Cardiac septum (tissue), 1 donor: ENCODE results near the gene LNP1. TPM values are rescaled to one million over a fixed set of nuclear protein-coding genes. Genes with fewer than 3 reads are reported as not detected.
"Not testable (repeated sequence)": the region's sequence is repeated elsewhere in the genome, so short reads cannot be mapped to it uniquely, and the experiment has no call there.

Experiments used
- DNase-seq: peaks from one replicate; pipeline ENCODE4 v3.0.0-alpha.2; 2020; ENCODE audit warnings: low spot score
- intact Hi-C: fragments of 100-400 bp; cut with DNase I; formaldehyde crosslinking; loops from one replicate; pipeline ENCODE4 v1.14.0; 2022
- long read RNA-seq: library from polyadenylated mRNA; unstranded; transcript quantifications from one replicate; pipeline ENCODE4 v2.0.0, GENCODE V29; 2021
- total RNA-seq: library from RNA; stranded (reverse); fragmentation: NEBNext Ultra II Directional; extraction: Animal tissue kit (Norgen Biotek cat#: 25700); gene quantifications from one replicate; pipeline ENCODE4 v1.2.1, GENCODE V29; 2021
- donor health status: DM: no; HTN: no; CAD: no.

The LNP1 gene, protein sequence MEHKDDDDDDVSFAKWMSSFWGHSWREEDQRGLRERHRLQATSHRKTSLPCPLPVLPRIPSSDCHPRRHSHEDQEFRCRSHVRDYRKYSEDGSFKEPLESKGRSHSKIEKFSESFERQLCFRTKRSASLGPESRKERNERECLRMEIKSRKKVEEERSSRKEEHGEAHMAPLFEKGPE
- 4.6 TPM for total RNA-seq
- long read RNA-seq, transcript LNP1-201 (4 exons, 2,210 nt): major isoform, 6 of 8 reads
- long read RNA-seq, partial matches to known transcripts: 0 of 8 reads
- long read RNA-seq, other reads (novel, unspliced or antisense): 2 of 8 reads

DNA sequence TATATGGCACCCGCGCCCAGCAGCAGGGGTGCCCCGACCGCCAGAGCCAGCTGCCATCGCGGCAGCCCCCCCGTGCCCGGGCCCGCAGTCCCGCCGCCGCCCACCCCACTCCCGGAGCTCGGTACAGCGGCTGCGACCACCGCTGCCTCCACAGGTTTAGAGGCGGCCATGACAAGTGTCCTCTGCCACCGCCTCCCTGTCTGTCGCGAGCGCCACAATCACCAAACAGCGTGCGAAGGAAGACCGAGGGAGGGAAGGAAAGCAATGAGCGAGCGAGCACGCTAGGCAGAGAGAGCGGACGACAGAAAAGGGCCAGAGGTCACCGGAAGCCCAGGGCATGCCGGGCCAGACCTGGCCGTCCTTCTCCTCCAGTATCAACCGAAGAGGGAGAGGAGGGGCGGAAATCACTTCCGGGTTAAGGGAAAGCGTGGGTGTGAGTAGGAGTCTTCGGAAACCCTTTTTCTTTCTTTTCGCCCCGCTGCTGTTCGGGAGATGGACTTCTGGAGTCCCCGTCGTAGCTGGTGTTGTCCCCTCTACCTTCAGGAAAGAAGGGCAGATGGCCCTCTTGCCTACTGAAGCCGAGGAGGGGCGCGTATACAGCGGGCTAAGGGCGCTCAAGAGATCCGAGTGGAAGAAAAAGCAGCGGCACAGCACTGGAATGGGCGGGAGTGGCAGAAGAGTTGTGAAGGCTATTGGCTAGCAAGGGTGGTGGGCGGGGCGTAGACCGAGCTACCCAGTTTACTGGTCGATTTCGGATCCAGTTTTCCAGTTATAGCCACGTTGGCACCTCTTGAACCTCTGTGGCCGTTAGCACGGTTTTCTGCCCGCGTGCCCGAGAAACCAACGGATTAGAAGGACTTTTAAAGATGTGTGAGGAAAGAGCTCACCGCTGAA is at the start of gene LNP1, which contains the start of gene TOMM70:
Gene LNP1 (plus strand): TSS at position 760 of the 894 bp plus-strand sequence. CDS start 28,191 bp downstream, outside the sequence.
Gene TOMM70 (minus strand): TSS at position 310 of the 894 bp plus-strand sequence. CDS start 140 bp downstream, at position 170.
- peak; percentile 97 for DNase-seq

GRCh38 chr3:100351770-100352169 is 49.6 kb upstream of the LNP1 start:
- DNase-seq, intact Hi-C loops: not testable (repeated sequence)

More for the DNA sequence above, at the start of gene LNP1, which contains the start of gene TOMM70:
- intact Hi-C loops: loop anchor here (1.0 to 10.0 kb wide), 4 partner anchors 67 to 566 kb away; partner anchors contain the start of genes NIT2, TFG and TMEM45A

- no peak for DNase-seq
- intact Hi-C loops: no loop called here
Observed at GRCh38 chr3:100352296-100353231, 48.8 kb upstream of the LNP1 start.

GRCh38 chr3:100354850-100355249 is 46.5 kb upstream of the LNP1 start:
- intact Hi-C loops: no loop called here
- DNase-seq: no peak

- intact Hi-C loops: no loop called here
- no peak for DNase-seq
Observed at GRCh38 chr3:100358413-100358812, 42.9 kb upstream of the LNP1 start.

DNA sequence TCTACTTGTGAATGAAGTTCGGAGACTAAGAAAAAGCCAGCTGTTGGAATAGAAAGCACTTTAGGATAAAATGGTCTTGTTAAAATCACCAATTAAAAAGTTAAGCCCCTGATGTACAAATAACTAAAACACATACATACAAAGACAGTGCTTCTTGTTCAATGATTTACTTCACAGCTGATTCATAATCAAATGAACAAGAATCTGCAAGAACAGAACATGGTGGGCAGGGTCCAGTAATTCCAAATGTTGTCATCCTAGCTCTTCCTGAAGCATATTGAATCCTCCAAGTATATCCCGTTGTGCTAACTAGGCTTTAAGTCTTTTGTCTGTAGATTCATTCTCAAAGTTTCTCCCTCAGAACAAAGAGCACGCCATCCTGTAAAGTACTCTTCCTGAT is 42.3 kb upstream of the LNP1 start:
- DNase-seq: no peak
- intact Hi-C loops: no loop called here

DNA sequence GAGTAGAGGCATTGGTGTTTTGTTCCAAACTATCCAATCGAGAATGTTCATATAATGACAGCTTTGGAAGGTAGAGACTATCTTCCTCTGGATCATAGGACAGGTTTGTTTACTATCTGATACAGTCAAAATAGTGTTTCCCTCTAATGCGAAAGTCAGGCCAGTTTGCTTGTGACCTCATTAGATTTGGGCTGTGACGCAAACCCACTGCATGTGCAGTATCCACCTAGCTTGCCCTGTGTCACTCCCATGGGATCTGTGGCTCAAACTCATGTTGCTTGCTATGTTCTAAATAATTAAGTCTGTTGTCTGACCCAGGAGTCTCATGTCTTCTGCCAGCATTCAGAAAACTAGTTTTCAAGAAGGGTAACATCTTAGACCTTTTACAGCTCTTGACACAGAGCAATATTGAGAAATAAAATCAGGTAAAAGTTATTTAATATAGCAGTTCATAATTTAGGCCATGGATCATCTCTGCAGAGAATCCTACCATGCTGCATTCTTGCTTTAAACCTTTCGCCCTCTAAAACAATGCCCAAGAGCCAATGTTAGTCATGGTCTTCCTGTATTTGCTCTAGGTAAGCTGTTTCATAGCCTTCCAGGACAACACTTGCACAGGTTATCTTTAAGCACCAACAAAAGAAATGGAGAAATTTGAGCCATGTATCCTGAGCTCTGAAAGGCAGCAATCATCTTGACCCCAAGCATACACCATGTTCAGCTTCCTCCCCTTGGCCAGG is 40.4 kb upstream of the LNP1 start:
- intact Hi-C loops: no loop called here

GRCh38 chr3:100361897-100362296 is 39.4 kb upstream of the LNP1 start:
- no peak for DNase-seq
- intact Hi-C loops: no loop called here

More for the DNA sequence above, 40.4 kb upstream of the LNP1 start:
- no peak for DNase-seq

DNA sequence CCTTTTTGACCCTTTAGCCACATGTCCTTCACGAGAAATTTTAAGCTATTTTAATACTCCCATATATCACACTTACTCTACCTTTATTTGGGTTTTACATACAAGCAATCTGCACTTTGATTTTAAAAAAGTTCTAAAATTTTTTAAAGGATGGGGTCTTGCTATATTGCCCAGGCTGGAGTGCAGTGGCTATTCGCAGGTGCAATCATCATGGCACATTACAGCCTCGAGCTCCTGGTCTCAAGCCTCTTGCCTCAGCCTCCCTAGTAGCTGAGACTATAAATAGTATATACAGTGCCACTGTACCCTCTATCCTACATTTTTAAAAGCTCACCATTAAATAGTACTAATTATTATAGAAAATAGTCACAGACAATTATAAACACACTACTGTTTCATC is 36.9 kb upstream of the LNP1 start:
- DNase-seq: no peak
- intact Hi-C loops: no loop called here

- intact Hi-C loops: no loop called here
- no peak for DNase-seq
Observed at GRCh38 chr3:100366424-100366823, 34.9 kb upstream of the LNP1 start.

DNA sequence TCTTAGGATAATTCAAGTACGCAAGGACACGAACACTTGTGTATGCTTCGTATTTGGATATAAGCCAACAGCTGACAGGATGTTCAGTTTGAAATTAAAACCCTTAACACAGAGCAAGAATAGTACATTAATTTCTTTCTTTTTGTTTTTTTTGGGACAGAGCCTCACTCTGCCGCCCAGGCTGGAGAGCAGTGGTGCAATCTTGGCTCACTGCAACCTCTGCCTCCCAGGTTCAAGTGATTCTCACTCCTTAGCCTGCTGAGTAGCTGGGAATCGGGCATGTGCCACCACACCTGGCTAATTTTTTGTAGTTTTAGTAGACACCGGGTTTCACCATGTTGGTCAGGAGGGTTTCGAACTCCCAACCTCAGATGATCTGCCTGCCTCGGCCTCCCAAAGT is 32.9 kb upstream of the LNP1 start:
- no peak for DNase-seq
- intact Hi-C loops: no loop called here

GRCh38 chr3:100370756-100371155 is 30.6 kb upstream of the LNP1 start:
- no peak for DNase-seq
- intact Hi-C loops: no loop called here

GRCh38 chr3:100374521-100374920 is 26.8 kb upstream of the LNP1 start:
- intact Hi-C loops: no loop called here
- DNase-seq: no peak

- no peak for DNase-seq
- intact Hi-C loops: no loop called here
Observed at GRCh38 chr3:100376301-100376700, 25.0 kb upstream of the LNP1 start.

- no peak for DNase-seq
- intact Hi-C loops: no loop called here
Observed at GRCh38 chr3:100384733-100385525, 16.4 kb upstream of the LNP1 start.

DNA sequence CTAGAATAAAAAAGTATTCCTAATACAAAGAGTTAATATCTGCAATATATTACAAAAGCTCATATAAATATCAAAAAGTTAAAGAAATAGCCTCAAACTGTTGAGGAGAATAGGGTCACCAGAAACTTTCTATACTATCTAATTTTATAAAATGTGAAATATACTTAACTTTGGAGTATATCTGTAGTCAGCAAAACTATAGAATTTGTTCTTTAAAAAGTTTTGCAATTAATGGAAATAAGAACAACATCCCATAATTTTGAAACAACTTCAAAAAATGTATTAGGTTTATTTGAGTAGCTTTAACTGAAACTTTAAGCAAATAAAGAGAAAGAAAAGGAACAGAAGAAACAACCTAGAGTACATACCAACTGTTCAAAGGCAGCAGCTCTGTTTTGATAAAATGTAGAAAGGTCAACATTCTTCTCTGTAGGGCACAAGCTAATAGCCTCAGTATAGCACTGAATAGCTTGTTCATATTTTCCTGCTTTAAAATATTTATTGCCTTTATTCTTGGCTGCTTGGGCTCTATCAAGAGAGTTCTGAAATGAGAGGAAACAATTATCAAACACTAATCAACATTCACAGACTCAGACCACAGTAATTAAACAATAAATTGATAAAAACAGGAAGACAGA is 14.8 kb upstream of the LNP1 start:
- intact Hi-C loops: no loop called here
- DNase-seq: no peak

GRCh38 chr3:100389025-100389424 is 12.3 kb upstream of the LNP1 start:
- intact Hi-C loops: no loop called here
- no peak for DNase-seq
